Colonic mucosa (tissue), 4 donors: Measurements from ENCODE around the gene KRTAP9-7. TPM values are rescaled to one million over a fixed set of nuclear protein-coding genes. Genes with fewer than 3 reads are reported as not detected.

Source experiments
- DNase-seq: peaks from one replicate; pipeline ENCODE4 v3.0.0-alpha.2; 2020
- H3K27ac ChIP-seq: fragments of 200-600 bp; one replicate; pipeline ENCODE4 v1.8.0; 2021
- H3K27me3 ChIP-seq: fragments of 200-600 bp; one replicate; pipeline ENCODE4 v1.8.0; 2021
- H3K36me3 ChIP-seq: fragments of 200-600 bp; one replicate; pipeline ENCODE4 v1.8.0; 2021
- H3K4me1 ChIP-seq: fragments of 200-600 bp; one replicate; pipeline ENCODE4 v1.8.0; 2021; ENCODE audit warnings: mild to moderate bottlenecking
- H3K4me3 ChIP-seq: fragments of 200-600 bp; one replicate; pipeline ENCODE4 v1.8.0; 2021
- H3K9ac ChIP-seq, 2 donors: one replicate each; pipeline ENCODE4 v1.7.0; 2013; ENCODE audit warnings: control low read depth in 2 of 2, low read depth in 2 of 2, low read length in 2 of 2
- H3K9me3 ChIP-seq: fragments of 200-600 bp; one replicate; pipeline ENCODE4 v1.8.0; 2021
- CTCF ChIP-seq: fragments of 200-600 bp; IDR thresholded peaks from one replicate; pipeline ENCODE4 v1.8.0; 2022; ENCODE audit warnings: antibody characterized with exemption, mild to moderate bottlenecking
- intact Hi-C: fragments of 100-400 bp; cut with DNase I; formaldehyde crosslinking; loops from one replicate; pipeline ENCODE4 v1.14.1; 2022
- total RNA-seq, 2 donors: library from RNA; stranded (reverse); fragmentation: NEBNext Ultra II Directional in 1 of 2; extraction: Animal tissue kit (Norgen Biotek cat#: 25700) in 1 of 2; gene quantifications; one replicate each; pipeline ENCODE4 v1.2.1, GENCODE V29; 2021
- donor health status: healthy.
- donor health status: DM: no; HTN: no; CAD: no.
- donor health status: DM: no; HTN: no; CAD: no.

Gene KRTAP9-7
- total RNA-seq, 2 donors from 2014 or later: not detected

GRCh38 chr17:41278176-41278955 lies 2.9 kb downstream of the KRTAP9-7 start:
- intact Hi-C loops: loop anchor here (2.0 kb wide), 1 partner anchor 14 kb away; the partner anchor contains the start of gene KRTAP9-6
- no peak for DNase-seq
- no peaks in the 10 kb centered on the region for H3K4me1 ChIP-seq
- H3K27ac ChIP-seq: no peak overlapping the region
- no peaks in the 10 kb centered on the region for H3K9me3 ChIP-seq
- H3K9ac ChIP-seq: no peak overlapping the region
- H3K27me3 ChIP-seq: no peaks in the 10 kb centered on the region
- TF ChIP-seq CTCF: no peak
- H3K36me3 ChIP-seq: no peaks in the 10 kb centered on the region
- H3K4me3 ChIP-seq: no peak overlapping the region

- H3K27ac ChIP-seq: no peak overlapping the region
- DNase-seq: no peak
- no peak overlapping the region for H3K4me3 ChIP-seq
- no peaks in the 10 kb centered on the region for H3K36me3 ChIP-seq
- no peaks in the 10 kb centered on the region for H3K27me3 ChIP-seq
- H3K9ac ChIP-seq: no peak overlapping the region
- no peak for TF ChIP-seq CTCF
- no peaks in the 10 kb centered on the region for H3K9me3 ChIP-seq
- intact Hi-C loops: no loop called here
- H3K4me1 ChIP-seq: no peaks in the 10 kb centered on the region
Observed at GRCh38 chr17:41284043-41284442, 8.5 kb downstream of the KRTAP9-7 start.

GRCh38 chr17:41284546-41284945 lies 9.0 kb downstream of the KRTAP9-7 start:
- H3K9me3 ChIP-seq: no peaks in the 10 kb centered on the region
- TF ChIP-seq CTCF: no peak

GRCh38 chr17:41287050-41287449 lies 11.6 kb downstream of the KRTAP9-7 start:
- H3K4me3 ChIP-seq: no peak overlapping the region
- H3K9ac ChIP-seq: no peak overlapping the region
- no peak for DNase-seq
- no peaks in the 10 kb centered on the region for H3K9me3 ChIP-seq
- TF ChIP-seq CTCF: no peak
- H3K27ac ChIP-seq: no peak overlapping the region
- no peaks in the 10 kb centered on the region for H3K27me3 ChIP-seq
- H3K36me3 ChIP-seq: no peaks in the 10 kb centered on the region
- H3K4me1 ChIP-seq: no peaks in the 10 kb centered on the region
- intact Hi-C loops: no loop called here

More at GRCh38 chr17:41284546-41284945, 9.0 kb downstream of the KRTAP9-7 start:
- DNase-seq: no peak
- Histone ChIP-seq H3K4me3 (no peak overlapping the region), H3K4me1 (no peaks in the 10 kb centered on the region), H3K36me3 (no peaks in the 10 kb centered on the region), H3K27ac (no peak overlapping the region), H3K27me3 (no peaks in the 10 kb centered on the region), H3K9ac (no peak overlapping the region)
- intact Hi-C loops: no loop called here

GRCh38 chr17:41294016-41294415 lies 18.5 kb downstream of the KRTAP9-7 start:
- Histone ChIP-seq H3K4me1 (no peaks in the 10 kb centered on the region), H3K4me3 (no peak overlapping the region), H3K36me3 (no peaks in the 10 kb centered on the region), H3K27ac (no peak overlapping the region), H3K9ac (no peak overlapping the region), H3K27me3 (no peaks in the 10 kb centered on the region), H3K9me3 (no peaks in the 10 kb centered on the region)
- no peak for TF ChIP-seq CTCF
- intact Hi-C loops: no loop called here
- no peak for DNase-seq
